Common myeloid progenitor, CD34-positive (primary cell): ENCODE results near the gene SLC4A5.
A peak's percentile ranks its signal among the peaks of the same experiment; 100 is the strongest.

Source experiments
- CTCF ChIA-PET: fragments of 350-600 bp; sonication (Branson Sonifier 250); formaldehyde crosslinking; loops from one replicate; lab custom pipeline; 2021; ENCODE audit warnings: antibody characterized with exemption; lab: Charles Lee
- POLR2A ChIA-PET: fragments of 350-600 bp; sonication (Branson Sonifier 250); formaldehyde crosslinking; loops from one replicate; lab custom pipeline; 2021; ENCODE audit warnings: antibody characterized with exemption; lab: Charles Lee
- DNase-seq, 3 donors: peaks; one replicate each; pipeline versions ENCODE4 v3.0.0 to v3.0.0-alpha.2; 2013
- H3K27ac ChIP-seq, 2 experiments: 1 replicate in 1 of 2; 2 replicates in 1 of 2; pipeline ENCODE4 v1.7.0; 2013; ENCODE audit warnings: inconsistent platforms in 2 of 2, low read length in 2 of 2, mild to moderate bottlenecking in 2 of 2, low read depth in 1 of 2, moderate library complexity in 1 of 2; ENCODE audit not compliant: severe bottlenecking in 2 of 2, insufficient read depth in 1 of 2, poor library complexity in 1 of 2
- H3K27me3 ChIP-seq, 5 experiments: replicated peaks in 2 of 5; 1 replicate in 3 of 5; 2 replicates in 2 of 5; pipeline versions ENCODE4 v1.6.1 to v1.7.0; 2013; ENCODE audit warnings: low read length in 4 of 5, mild to moderate bottlenecking in 2 of 5, moderate library complexity in 2 of 5, inconsistent platforms in 1 of 5; ENCODE audit not compliant: insufficient read depth in 5 of 5, control insufficient read depth in 4 of 5
- H3K36me3 ChIP-seq, 4 experiments: 1 replicate in 2 of 4; 2 replicates in 2 of 4; pipeline versions ENCODE4 v1.6.1 to v1.7.0; 2013; ENCODE audit warnings: low read length in 3 of 4, control low read depth in 1 of 4, mild to moderate bottlenecking in 1 of 4; ENCODE audit not compliant: control insufficient read depth in 4 of 4, insufficient read depth in 4 of 4
- H3K4me1 ChIP-seq, 4 experiments: 1 replicate in 3 of 4; 2 replicates in 1 of 4; pipeline versions ENCODE4 v1.6.1 to v1.7.1; 2013; ENCODE audit warnings: low read length in 3 of 4, mild to moderate bottlenecking in 3 of 4, control low read depth in 1 of 4, inconsistent platforms in 1 of 4, moderate library complexity in 1 of 4; ENCODE audit not compliant: control insufficient read depth in 4 of 4, insufficient read depth in 4 of 4; ENCODE audit errors: control extremely low read depth in 1 of 4
- H3K4me3 ChIP-seq, 7 experiments: 1 replicate in 4 of 7; 2 replicates in 3 of 7; pipeline versions ENCODE4 v1.5.1 to v1.7.0; 2013; ENCODE audit warnings: mild to moderate bottlenecking in 7 of 7, low read length in 6 of 7, moderate library complexity in 6 of 7, inconsistent platforms in 2 of 7, low read depth in 2 of 7, control low read depth in 1 of 7; ENCODE audit not compliant: insufficient read depth in 4 of 7, control insufficient read depth in 1 of 7; ENCODE audit errors: extremely low read depth in 1 of 7
- H3K9me3 ChIP-seq, 5 experiments: 1 replicate in 4 of 5; 2 replicates in 1 of 5; pipeline versions ENCODE4 v1.6.1 to v1.7.1; 2013; ENCODE audit warnings: low read length in 4 of 5, mild to moderate bottlenecking in 2 of 5, inconsistent platforms in 1 of 5, low read depth in 1 of 5, moderate library complexity in 1 of 5; ENCODE audit not compliant: control insufficient read depth in 4 of 5, insufficient read depth in 2 of 5; ENCODE audit errors: control extremely low read depth in 1 of 5
- WGBS: methylation state at CpG from one replicate; pipeline ENCODE4 v1.1.5; 2013; ENCODE audit not compliant: insufficient coverage; 5-methylcytosine and 5-hydroxymethylcytosine counted together

SLC4A5 gene

DNA sequence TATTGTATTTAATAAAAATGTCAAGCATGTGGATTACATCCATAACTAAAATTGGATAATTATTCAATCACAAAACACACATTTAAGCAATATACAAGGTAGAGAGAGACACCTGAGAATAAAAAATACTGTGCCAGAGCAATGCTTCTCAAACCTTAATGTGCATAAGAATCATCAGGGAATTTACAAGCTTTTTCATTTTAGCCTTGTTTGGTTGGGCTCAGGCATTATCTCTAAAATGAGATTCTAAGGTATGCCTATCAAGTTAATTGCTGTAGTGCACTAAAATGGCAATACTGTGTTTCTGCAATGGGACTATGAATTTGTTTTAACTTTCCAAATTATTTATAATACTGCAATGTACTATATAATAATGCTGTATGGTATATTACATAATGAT, 165.5 kb downstream of the SLC4A5 start:
- CTCF ChIA-PET = interaction anchor here (0.9 to 5.1 kb wide), 8 partner anchors 8 to 31 kb away, joined by 3 to 39 read pairs (median 6); partner anchors contain the start of gene MTHFD2
- H3K4me1 ChIP-seq = peaks cover 14 to 37% (median 24%) of the 10 kb centered on the region in 4 experiments

DNA sequence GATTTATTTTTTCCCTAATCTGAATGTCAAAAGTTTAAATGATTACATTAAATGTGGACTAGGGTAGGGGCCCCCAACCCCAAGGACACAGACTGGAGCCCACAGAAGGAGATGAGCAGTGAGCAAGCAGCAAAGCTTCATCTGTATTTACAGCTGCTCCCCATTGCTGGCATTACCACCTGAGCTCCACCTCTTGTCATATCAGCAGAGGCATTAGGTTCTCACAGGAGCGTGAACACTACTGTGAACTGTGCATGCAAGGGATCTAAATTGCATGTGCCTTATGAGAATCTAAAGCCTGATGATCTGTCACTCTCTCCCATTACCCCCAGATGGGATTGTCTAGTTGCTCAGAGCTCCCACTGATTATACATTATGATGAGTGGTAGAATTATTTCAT, 168.3 kb downstream of the SLC4A5 start:
- H3K27ac ChIP-seq = no peak overlapping the region
- peaks cover 2 to 32% (median 19%) of the 10 kb centered on the region in 4 experiments for H3K36me3 ChIP-seq
- no peaks in the 10 kb centered on the region for H3K27me3 ChIP-seq
- H3K4me3 ChIP-seq = no peak overlapping the region
- WGBS = 100% methylated on average over 1 of the region's 1 CpG
- DNase-seq = no peak
- no peaks in the 10 kb centered on the region for H3K9me3 ChIP-seq
- H3K4me1 ChIP-seq = peaks cover 8 to 16% (median 10%) of the 10 kb centered on the region in 4 experiments
- CTCF ChIA-PET = interaction anchor here (0.6 kb wide), 1 partner anchor 16 kb away, joined by 3 read pairs; no protein-coding TSS in a partner anchor
- POLR2A ChIA-PET = no interaction called here

More for the DNA sequence above, 165.5 kb downstream of the SLC4A5 start:
- peaks cover 0 to 12% (median 4%) of the 10 kb centered on the region in 4 experiments for H3K36me3 ChIP-seq
- POLR2A ChIA-PET = interaction anchor here (0.9 to 1.6 kb wide), 5 partner anchors 11 to 29 kb away, joined by 3 to 8 read pairs (median 4); partner anchors contain the start of gene MTHFD2
- no peaks in the 10 kb centered on the region for H3K27me3 ChIP-seq
- DNase-seq = no peak
- H3K9me3 ChIP-seq = no peaks in the 10 kb centered on the region
- peak overlapping the region; percentile 96 to 98 for H3K27ac ChIP-seq
- H3K4me3 ChIP-seq = peak overlapping the region; percentile 84 to 97 (median 91)

DNA sequence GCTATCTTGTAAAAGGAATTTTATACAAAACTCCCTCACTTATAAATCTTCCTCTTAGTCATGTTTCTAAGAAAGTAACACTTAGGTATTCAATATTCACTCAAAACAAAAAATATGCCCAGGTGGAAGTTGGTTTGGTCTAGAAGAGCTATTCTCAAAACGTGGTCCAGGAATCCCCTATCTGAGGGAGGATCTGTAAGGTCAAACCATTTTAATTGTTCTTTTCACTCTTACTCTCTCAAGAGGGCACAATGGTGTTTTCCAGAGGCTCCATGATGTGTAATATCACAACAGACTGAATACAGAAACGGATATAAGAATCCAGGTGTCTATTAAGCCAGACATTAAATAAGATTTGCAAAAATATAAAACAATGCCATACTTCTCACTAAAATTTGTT, 174.5 kb downstream of the SLC4A5 start:
- H3K27ac ChIP-seq = no peak overlapping the region
- ChIA-PET POLR2A (no interaction called here), CTCF (interaction anchor here (0.9 to 2.3 kb wide), 7 partner anchors 10 to 28 kb away, joined by 3 to 8 read pairs (median 3); partner anchors contain the start of gene MOB1A)
- no peak overlapping the region for H3K4me3 ChIP-seq
- 100% methylated on average over 1 of the region's 2 CpGs for whole genome bisulfite sequencing
- no peaks in the 10 kb centered on the region for H3K4me1 ChIP-seq
- no peaks in the 10 kb centered on the region for H3K27me3 ChIP-seq
- peaks cover 0 to 5% (median 3%) of the 10 kb centered on the region in 5 experiments for H3K9me3 ChIP-seq
- DNase-seq = no peak
- H3K36me3 ChIP-seq = peaks cover 27 to 76% (median 51%) of the 10 kb centered on the region in 4 experiments
